K562 treated with DMSO at 1 percent for 4 hours (cell line): ENCODE measurements around the gene BTG3. TPM values are rescaled to one million over a fixed set of nuclear protein-coding genes. Genes with fewer than 3 reads are reported as not detected.

ENCODE experiments used
- total RNA-seq: library from RNA; unstranded; fragments of 300-600 nt; gene quantifications from 2 replicates; pipeline ENCODE4 v1.2.3, GENCODE V29; 2022; ENCODE audit not compliant: insufficient read depth

BTG3 gene, protein sequence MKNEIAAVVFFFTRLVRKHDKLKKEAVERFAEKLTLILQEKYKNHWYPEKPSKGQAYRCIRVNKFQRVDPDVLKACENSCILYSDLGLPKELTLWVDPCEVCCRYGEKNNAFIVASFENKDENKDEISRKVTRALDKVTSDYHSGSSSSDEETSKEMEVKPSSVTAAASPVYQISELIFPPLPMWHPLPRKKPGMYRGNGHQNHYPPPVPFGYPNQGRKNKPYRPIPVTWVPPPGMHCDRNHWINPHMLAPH
- 12.5 and 20.2 TPM in 2 replicates for total RNA-seq

DNA sequence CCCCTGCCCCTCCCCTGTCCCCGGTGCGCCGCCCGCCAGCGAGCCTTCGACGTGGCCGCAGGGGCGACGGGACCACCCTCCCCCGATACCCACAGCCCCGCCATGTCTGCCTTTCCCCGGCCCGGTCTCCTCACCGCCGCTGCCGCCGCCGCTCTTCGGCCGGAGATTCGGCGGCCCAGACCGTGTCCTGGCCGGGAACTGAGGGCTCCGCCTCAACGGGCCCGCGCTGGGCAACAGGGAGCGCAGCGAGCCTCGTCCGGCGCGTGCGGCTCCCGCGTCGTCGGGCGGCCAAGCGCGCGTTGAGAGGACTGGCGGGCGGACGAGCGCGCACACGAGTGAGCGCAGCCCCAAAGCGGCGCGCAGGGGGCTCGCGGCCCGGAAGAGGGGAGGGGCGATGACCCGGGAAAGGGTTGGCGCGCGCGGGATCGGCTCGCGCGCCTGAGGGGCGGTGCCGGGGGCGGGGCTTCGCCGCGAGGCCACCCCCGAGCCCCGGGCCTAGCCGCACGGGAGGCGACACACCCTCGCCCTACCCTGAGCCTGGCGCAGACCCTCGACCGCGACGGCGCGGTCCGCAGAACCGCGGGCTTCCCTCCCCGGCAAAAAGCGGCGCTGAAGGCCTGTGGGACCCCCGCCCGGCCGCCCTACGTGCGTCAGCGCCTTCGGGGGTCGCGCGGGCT lies at the start of gene BTG3:
Gene BTG3, minus strand, starts transcription at position 337 of the 677 bp plus-strand sequence. CDS start 3,757 bp downstream, outside the sequence.

Other genes starting within 250 kb of the BTG3 start
- not detected in 2 replicates for gene CXADR, start 99.9 kb downstream of the BTG3 start, total RNA-seq
- gene C21orf91, start 206.5 kb upstream of the BTG3 start, total RNA-seq: 4.8 and 8.8 TPM in 2 replicates